H9 (cell line): ENCODE results near the gene ZHX3. TPM values are rescaled to one million over a fixed set of nuclear protein-coding genes. Genes with fewer than 3 reads are reported as not detected.

ENCODE experiments used
- DNase-seq: peaks from one replicate; pipeline ENCODE4 v3.0.0-alpha.2; 2017
- H2AFZ ChIP-seq: one replicate; pipeline ENCODE4 v1.6.1; 2013; ENCODE audit warnings: mild to moderate bottlenecking, low read length, control low read depth, moderate library complexity
- H2AK5ac ChIP-seq: 2 replicates; pipeline ENCODE4 v1.6.1; 2013; ENCODE audit warnings: low read length, control low read depth, mixed read lengths; ENCODE audit not compliant: insufficient read length
- H2BK120ac ChIP-seq: one replicate; pipeline ENCODE4 v1.6.1; 2013; ENCODE audit warnings: low read depth, mild to moderate bottlenecking, low read length, control low read depth, inconsistent platforms; ENCODE audit not compliant: poor library complexity, severe bottlenecking
- H2BK12ac ChIP-seq: 2 replicates; pipeline ENCODE4 v1.6.1; 2013; ENCODE audit warnings: low read length, control low read depth, mixed read lengths, low read depth; ENCODE audit not compliant: insufficient read length
- H2BK15ac ChIP-seq: 2 replicates; pipeline ENCODE4 v1.6.1; 2013; ENCODE audit warnings: low read depth, low read length, control low read depth
- H2BK20ac ChIP-seq: one replicate; pipeline ENCODE4 v1.6.1; 2013; ENCODE audit warnings: low read depth, mild to moderate bottlenecking, low read length, control low read depth, inconsistent platforms; ENCODE audit not compliant: poor library complexity, severe bottlenecking
- H2BK5ac ChIP-seq: 2 replicates; pipeline ENCODE4 v1.6.1; 2013; ENCODE audit warnings: low read length, control low read depth, mixed read lengths; ENCODE audit not compliant: insufficient read length
- H3K14ac ChIP-seq: 2 replicates; pipeline ENCODE4 v1.6.1; 2013; ENCODE audit warnings: low read length, control low read depth; ENCODE audit not compliant: insufficient read depth
- H3K18ac ChIP-seq: 2 replicates; pipeline ENCODE4 v1.6.1; 2013; ENCODE audit warnings: low read depth, mild to moderate bottlenecking, mixed read lengths, low read length, control low read depth; ENCODE audit not compliant: insufficient read length
- H3K23ac ChIP-seq: 2 replicates; pipeline ENCODE4 v1.6.1; 2013; ENCODE audit warnings: low read length, control low read depth, mixed read lengths, low read depth; ENCODE audit not compliant: insufficient read length
- H3K23me2 ChIP-seq: 2 replicates; pipeline ENCODE4 v1.6.1; 2013; ENCODE audit warnings: low read depth, mild to moderate bottlenecking, mixed read lengths, low read length, control low read depth; ENCODE audit not compliant: insufficient read length, poor library complexity, severe bottlenecking
- H3K27ac ChIP-seq: 2 replicates; pipeline ENCODE4 v1.5.1; 2013; ENCODE audit warnings: low read length, control low read depth, mixed read lengths, low read depth; ENCODE audit not compliant: insufficient read length
- H3K27me3 ChIP-seq: 2 replicates; pipeline ENCODE4 v1.6.1; 2013; ENCODE audit warnings: low read length, control low read depth, inconsistent platforms; ENCODE audit not compliant: insufficient read depth
- H3K4ac ChIP-seq: 2 replicates; pipeline ENCODE4 v1.6.1; 2013; ENCODE audit warnings: low read depth, mild to moderate bottlenecking, control low read depth, inconsistent platforms, low read length, moderate library complexity
- H3K4me1 ChIP-seq: 2 replicates; pipeline ENCODE4 v1.6.1; 2013; ENCODE audit warnings: low read length, control low read depth, inconsistent platforms; ENCODE audit not compliant: insufficient read depth
- H3K4me2 ChIP-seq: 2 replicates; pipeline ENCODE4 v1.6.1; 2013; ENCODE audit warnings: low read length, control low read depth, mixed read lengths; ENCODE audit not compliant: insufficient read length, insufficient read depth
- H3K56ac ChIP-seq: 2 replicates; pipeline ENCODE4 v1.6.1; 2013; ENCODE audit warnings: low read depth, mild to moderate bottlenecking, mixed read lengths, low read length, control low read depth; ENCODE audit not compliant: insufficient read length
- H3K79me1 ChIP-seq: 2 replicates; pipeline ENCODE4 v1.6.1; 2013; ENCODE audit warnings: low read depth, mild to moderate bottlenecking, moderate library complexity, low read length, control low read depth, inconsistent platforms; ENCODE audit not compliant: insufficient read depth, poor library complexity, severe bottlenecking
- H3K79me2 ChIP-seq: 2 replicates; pipeline ENCODE4 v1.6.1; 2013; ENCODE audit warnings: low read length, control low read depth, inconsistent platforms; ENCODE audit not compliant: insufficient read depth
- H3K9ac ChIP-seq: 2 replicates; pipeline ENCODE4 v1.6.1; 2013; ENCODE audit warnings: low read length, control low read depth, mixed read lengths; ENCODE audit not compliant: insufficient read length; ENCODE audit errors: extremely low read depth
- H3K9me3 ChIP-seq: one replicate; pipeline ENCODE4 v1.6.1; 2013; ENCODE audit warnings: low read depth, low read length, inconsistent platforms; ENCODE audit not compliant: control insufficient read depth
- H3T11ph ChIP-seq: one replicate; pipeline ENCODE4 v1.6.1; 2013; ENCODE audit warnings: mild to moderate bottlenecking, low read length, control low read depth, inconsistent platforms
- H4K20me1 ChIP-seq: one replicate; pipeline ENCODE4 v1.6.1; 2013; ENCODE audit not compliant: control insufficient read depth, insufficient read length, insufficient read depth
- H4K5ac ChIP-seq: 2 replicates; pipeline ENCODE4 v1.6.1; 2013; ENCODE audit warnings: low read depth, mild to moderate bottlenecking, mixed read lengths, low read length, control low read depth; ENCODE audit not compliant: insufficient read length
- H4K8ac ChIP-seq: replicated peaks from 2 replicates; pipeline ENCODE4 v1.6.1; 2013; ENCODE audit warnings: low read length, control low read depth, mixed read lengths, low read depth; ENCODE audit not compliant: insufficient read length
- H4K91ac ChIP-seq: 2 replicates; pipeline ENCODE4 v1.6.1; 2013; ENCODE audit warnings: low read depth, mild to moderate bottlenecking, moderate library complexity, mixed read lengths, low read length, control low read depth; ENCODE audit not compliant: insufficient read length
- H3K27ac Mint-ChIP-seq, 3 experiments: 2 replicates in 2 of 3; 3 replicates in 1 of 3; pipeline ENCODE4 v1.8.0; 2020 to 2021; ENCODE audit warnings: mixed read lengths in 3 of 3, mild to moderate bottlenecking in 1 of 3, moderate library complexity in 1 of 3
- H3K27me3 Mint-ChIP-seq: 2 replicates; pipeline ENCODE4 v1.8.0; 2021; ENCODE audit warnings: low read depth, mild to moderate bottlenecking, moderate library complexity, mixed read lengths
- H3K36me3 Mint-ChIP-seq, 3 experiments: 2 replicates in 2 of 3; 3 replicates in 1 of 3; pipeline ENCODE4 v1.8.0; 2020 to 2021; ENCODE audit warnings: low read depth in 3 of 3, mixed read lengths in 3 of 3; ENCODE audit not compliant: insufficient read depth in 1 of 3
- H3K4me1 Mint-ChIP-seq, 2 experiments: 2 replicates each; pipeline ENCODE4 v1.8.0; 2020; ENCODE audit warnings: mixed read lengths in 2 of 2
- H3K4me3 Mint-ChIP-seq, 2 experiments: 2 replicates in 1 of 2; 3 replicates in 1 of 2; pipeline ENCODE4 v1.8.0; 2020 to 2021; ENCODE audit warnings: mild to moderate bottlenecking in 2 of 2, mixed read lengths in 2 of 2, moderate library complexity in 1 of 2
- H3K9me3 Mint-ChIP-seq, 2 experiments: 2 replicates in 1 of 2; 3 replicates in 1 of 2; pipeline ENCODE4 v1.8.0; 2020; ENCODE audit warnings: mild to moderate bottlenecking in 2 of 2, mixed read lengths in 2 of 2, moderate library complexity in 1 of 2
- CTCF ChIP-seq: fragments of 200-600 bp; sonication (generic); conservative IDR thresholded peaks from 3 replicates; pipeline ENCODE4 v1.8.0; 2021; ENCODE audit warnings: antibody characterized with exemption, mild to moderate bottlenecking
- WGBS: extraction: QIAGEN DNeasy Blood & Tissue Kit; methylation state at CpG from one replicate; pipeline ENCODE4 v1.1.7; 2013; ENCODE audit warnings: missing lambda C conversion rate, low lambda C conversion rate, mixed read lengths; ENCODE audit not compliant: insufficient read length; ENCODE audit errors: extremely low coverage; 5-methylcytosine and 5-hydroxymethylcytosine counted together
- total RNA-seq: library from RNA; stranded (reverse); gene quantifications from 2 replicates; pipeline ENCODE4 v1.2.1, GENCODE V29; 2021

ZHX3 gene
- total RNA-seq, 1 experiment from 2014 or later: 4.4 TPM

- Histone ChIP-seq H2BK120ac (no peak overlapping the region), H2AK5ac (no peak overlapping the region), H3K27me3 (no peaks in the 10 kb centered on the region), H2BK5ac (no peak overlapping the region), H3T11ph (no peak overlapping the region), H2BK12ac (no peak overlapping the region), H3K27ac (no peak overlapping the region), H3K4ac (no peak overlapping the region), H4K91ac (no peak overlapping the region), H4K20me1 (no peaks in the 10 kb centered on the region), H4K8ac (no peak overlapping the region), H3K4me2 (no peak overlapping the region), H2BK15ac (no peak overlapping the region), H3K18ac (no peak overlapping the region), H3K4me1 (no peaks in the 10 kb centered on the region), H3K23me2 (no peaks in the 10 kb centered on the region), H3K56ac (no peak overlapping the region), H2BK20ac (no peak overlapping the region), H3K79me2 (no peaks in the 10 kb centered on the region), H2AFZ (no peak overlapping the region), H3K9ac (no peak overlapping the region), H3K9me3 (no peaks in the 10 kb centered on the region), H3K14ac (no peak overlapping the region), H3K23ac (no peak overlapping the region), H4K5ac (no peak overlapping the region), H3K79me1 (no peaks in the 10 kb centered on the region)
- Mint-ChIP-seq H3K27me3 (0 out of 2 replicates have a peak, but pooled peaks cover 1% of the 10 kb centered on the region), H3K9me3 (no peaks in the 10 kb centered on the region), H3K4me3 (no peak overlapping the region), H3K36me3 (no peaks in the 10 kb centered on the region), H3K4me1 (no peaks in the 10 kb centered on the region), H3K27ac (no peak overlapping the region)
- no CpG with 5 or more reads among the region's 1 CpG for WGBS
- no peak for DNase-seq
- TF ChIP-seq CTCF: no peak
Measured at GRCh38 chr20:41225091-41225490, 92.4 kb downstream of the ZHX3 start.
